Aortic smooth muscle cell (primary cell): ENCODE results near the gene TNFSF11. TPM values are rescaled to one million over a fixed set of nuclear protein-coding genes. Genes with fewer than 3 reads are reported as not detected.

Source experiments
- total RNA-seq: library from RNA; depleted of rRNA; stranded (reverse); fragments of >200 nt; gene quantifications from 2 replicates; pipeline ENCODE4 v1.2.3, GENCODE V29; 2014

TNFSF11 gene
- total RNA-seq: 0.12 TPM in 1 of 2 replicates, not detected in the other

GRCh38 chr13:42574011-42574410 is at the start of gene TNFSF11:
TNFSF11 (plus strand) TSS chr13:42574152; CDS start chr13:42574304, 152 bp downstream.

Other genes with a start within 250 kb of the TNFSF11 start
- gene FAM216B, start 207.4 kb downstream of the TNFSF11 start, total RNA-seq: under 0.01 TPM in 1 of 2 replicates, not detected in the other